ENCODE data around the gene RND1.
"Not testable (repeated sequence)": the region's sequence is repeated elsewhere in the genome, so short reads cannot be mapped to it uniquely, and the experiment has no call there.

The RND1 gene

DNA sequence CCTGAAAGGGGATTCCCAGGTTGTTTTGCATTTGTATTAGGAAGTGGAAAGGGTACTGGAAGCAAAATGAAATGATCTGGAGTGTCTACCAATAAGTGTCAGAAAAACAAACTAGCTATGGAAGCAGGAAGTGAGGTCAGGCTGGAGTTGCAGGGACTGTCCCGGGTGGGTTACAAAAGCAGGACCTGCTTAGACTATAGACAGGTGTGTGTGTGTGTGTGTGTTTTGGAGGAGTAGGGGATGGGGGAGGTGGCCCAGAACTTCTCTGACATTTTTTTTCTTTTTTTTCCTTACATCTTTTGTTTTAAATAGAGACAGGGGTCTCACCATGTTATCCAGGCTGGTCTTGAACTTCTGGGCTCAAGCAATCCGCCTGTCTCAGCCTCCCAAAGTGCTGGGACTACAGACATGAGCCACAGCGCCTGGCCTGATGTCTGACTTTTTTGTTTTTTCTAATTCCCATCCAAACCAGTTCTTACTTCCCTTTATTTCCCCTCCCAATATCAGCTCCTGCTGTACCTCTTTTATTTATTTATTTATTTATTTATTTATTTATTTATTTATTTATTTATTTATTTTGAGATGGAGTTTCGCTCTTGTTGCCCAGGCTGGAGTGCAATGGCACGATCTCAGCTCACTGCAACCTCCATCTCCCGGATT lies 512 bp upstream of the RND1 start:
- no peak for DNase-seq

DNA sequence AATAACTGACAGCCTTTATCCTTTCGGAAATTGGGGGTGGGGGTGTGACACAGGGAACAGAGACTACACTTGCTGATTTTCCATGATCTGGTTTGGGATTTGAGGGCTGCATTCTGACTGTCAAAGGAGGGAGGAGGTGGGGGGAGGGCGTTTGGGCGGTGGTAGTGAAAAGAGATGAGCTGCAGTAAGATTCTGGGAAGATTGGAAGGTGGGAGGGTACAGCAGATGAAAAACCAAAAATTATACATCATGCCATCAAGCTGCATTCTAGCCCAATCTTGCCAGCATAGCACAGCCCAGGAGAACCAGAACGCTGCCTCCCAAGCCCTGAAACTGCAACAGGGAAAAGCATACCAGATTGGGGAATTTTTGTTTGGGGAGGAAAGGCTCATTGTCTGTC lies 2.4 kb downstream of the RND1 start:
- no peak for DNase-seq

DNA sequence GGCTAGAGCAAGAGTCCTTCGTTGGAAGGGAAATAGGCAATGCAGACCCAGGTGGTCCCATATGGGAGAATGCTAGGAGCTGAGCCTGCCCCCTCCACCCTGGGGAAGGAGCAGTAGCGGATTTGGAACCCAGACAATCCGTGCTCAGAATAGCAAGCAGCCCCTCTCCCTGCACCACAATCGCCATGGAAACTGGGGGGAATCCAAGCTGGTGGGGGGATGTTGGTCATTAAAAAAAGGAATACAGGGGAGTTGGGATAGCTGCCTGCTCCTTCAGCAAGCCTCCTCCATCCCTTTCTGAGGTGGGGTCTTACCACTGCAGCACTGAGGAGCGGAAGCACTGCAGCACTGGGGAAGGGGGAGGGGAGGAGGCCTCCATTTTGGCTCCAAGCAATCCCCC lies 2.9 kb downstream of the RND1 start:
- DNase-seq, result no peak

DNA sequence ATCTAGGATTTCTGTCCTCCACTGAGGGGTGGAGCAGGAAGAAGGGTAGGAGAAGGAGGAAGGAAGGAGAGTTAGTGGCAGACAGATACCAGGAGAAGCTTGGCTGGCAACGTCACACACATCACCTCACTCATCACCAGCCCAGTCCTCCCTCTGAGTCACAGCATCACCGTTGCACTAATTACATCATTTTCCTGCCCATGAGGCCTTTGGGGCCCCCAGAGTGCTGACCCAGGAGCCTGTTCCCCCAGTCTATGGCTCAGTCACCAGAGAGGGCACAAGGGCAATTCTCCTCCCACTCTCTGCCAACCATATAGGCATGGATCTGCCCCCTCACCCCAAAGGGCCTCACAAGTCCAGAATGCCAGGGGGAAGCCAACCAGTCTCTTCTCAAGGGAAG lies 4.6 kb downstream of the RND1 start:
- no peak for DNase-seq

DNA sequence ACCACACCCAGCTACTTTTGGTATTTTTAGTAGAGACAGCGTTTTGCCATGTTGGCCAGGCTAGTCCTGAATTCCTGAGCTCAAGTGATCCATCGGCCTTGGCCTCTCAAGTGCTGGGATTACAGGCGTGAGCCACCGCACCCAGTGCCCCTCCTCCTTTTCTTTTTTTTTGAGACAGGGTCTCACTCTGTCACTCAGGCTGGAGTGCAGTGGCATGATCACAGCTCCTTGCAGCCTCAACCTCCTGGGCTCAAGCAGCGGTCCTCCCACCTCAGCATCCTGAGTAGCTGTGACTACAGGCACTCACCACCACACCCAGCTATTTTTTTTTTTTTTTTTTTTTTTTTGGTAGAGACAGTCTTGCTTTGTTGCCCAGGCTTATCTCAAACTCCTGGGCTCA lies 5.4 kb downstream of the RND1 start:
- DNase-seq, result not testable (repeated sequence)

DNA sequence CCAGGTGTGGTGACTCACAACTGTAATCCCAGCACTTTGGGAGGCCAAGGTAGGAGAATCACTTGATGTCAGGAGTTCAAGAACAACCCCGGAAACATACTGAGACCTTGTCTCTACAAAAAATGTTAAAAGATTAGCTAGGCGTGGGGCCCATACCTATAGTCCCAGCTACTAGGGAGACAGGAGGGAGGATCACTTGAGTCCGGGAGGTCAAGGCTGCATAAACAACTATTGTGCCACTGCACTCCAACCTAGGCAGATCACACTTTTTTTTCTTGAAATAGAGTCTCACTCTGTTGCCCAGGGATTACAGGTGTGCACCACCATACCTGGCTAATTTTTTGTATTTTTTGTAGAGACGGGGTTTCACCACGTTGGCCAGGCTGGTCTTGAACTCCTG lies 6.1 kb downstream of the RND1 start:
- no peak for DNase-seq

DNA sequence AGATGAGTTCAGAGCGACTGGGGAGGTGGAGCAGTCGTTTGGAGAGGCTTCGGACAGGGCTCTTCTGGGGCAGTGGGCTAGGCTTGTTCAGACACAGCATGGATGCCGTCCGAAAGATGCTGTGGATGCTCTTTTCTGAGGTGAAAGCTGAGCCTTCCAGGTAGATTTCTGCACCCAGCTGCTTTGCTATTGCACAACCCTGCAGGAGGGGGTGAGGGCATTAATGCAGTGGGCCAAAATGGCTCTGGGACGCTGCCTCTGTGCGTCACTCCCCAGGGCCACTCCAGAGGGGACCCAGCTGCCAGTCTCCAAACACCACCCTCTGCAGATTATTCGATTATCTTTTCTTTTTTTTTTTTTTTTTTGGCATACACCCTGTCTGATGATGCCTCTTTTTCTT lies 7.6 kb downstream of the RND1 start:
- no peak for DNase-seq

DNA sequence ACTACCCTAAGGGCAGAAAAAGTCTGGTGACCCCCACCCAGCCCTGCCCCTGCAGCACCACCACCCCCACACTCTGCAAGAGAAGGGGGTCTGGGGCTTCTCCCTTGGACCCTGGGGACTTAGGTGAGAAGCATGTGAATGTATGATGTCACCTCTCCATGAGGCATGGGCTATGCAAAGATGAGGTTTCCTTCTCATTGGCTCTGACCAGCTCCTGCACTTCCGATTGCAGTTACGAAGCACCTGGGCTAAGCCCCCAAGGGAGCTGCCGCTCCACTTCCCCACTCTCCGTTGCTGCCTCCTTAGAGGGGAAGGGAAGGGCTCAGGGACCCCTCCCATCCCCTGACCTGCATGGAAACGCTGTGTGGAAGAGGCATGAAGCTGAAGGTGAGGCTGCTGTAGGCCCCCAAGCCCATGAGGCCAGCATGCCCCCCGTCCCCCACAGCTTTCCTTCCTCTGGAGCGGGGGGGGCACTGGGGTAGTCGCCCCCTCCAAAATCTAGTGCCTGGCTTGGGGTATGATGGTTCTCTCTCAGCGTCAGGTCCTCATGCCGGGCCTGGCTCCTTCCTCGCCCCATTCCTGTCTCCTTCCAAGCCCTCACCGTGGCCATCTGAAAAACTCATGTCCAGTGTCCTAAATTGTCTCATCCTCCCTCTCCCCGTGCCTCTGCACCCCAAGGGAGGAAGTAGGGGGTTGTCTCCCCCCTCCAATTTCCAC lies 8.2 kb downstream of the RND1 start:
- no peak for DNase-seq

DNA sequence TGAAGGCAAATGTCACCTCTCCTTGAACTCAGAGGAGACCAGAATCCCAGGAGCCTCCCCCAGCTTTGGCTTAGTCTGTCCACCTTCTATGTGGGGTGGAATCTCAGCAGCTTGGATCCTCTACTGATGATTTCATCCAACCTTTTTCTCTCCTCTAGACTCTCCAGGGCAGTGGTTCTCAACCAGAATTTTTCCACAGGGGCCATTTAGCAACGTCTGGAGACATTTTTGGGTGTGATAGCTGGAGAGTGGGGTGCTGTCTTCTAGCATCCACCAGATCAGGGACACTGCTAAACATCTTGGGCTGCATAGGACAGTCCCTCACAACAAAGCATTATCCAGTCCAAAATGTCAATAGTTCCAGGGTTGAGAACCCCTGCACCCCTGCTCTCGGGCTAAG lies 9.3 kb downstream of the RND1 start:
- DNase-seq, result no peak

DNA sequence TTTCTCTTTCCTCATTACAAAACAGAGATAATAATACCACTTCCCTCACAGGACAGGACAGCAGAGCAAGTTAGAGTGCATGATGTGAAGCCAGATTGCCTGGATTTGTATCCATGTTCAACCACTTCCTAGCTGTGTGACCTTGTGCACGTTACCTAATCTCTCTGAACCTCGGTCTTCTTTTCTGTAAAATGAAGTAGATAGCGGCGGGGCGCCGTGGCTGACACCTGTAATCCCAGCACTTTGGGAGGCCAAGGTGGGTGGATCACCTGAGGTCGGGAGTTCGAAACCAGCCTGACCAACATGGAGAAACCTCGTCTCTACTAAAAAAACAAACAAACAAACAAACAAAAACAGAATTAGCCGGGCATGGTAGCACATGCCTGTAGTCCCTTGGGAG lies 10.7 kb downstream of the RND1 start:
- DNase-seq, result not testable (repeated sequence)

DNA sequence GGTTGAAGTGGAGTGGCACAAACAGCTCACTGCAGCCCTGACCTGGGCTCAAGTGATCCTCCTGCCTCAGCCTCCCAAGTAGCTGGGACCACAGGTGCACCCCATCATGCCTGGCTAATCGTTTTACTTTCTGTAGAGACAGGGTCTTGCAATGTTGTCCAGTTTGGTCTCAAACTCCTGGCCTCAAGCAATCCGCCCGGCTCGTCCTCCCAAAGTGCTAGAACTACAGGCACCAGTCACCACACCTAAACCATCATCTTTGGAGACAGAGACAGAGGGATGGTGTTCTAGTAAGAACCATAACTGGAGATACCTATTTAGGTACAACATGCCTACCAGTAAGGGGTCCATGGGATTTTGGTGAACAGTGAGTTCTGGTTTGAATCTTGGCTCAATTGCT lies 11.2 kb downstream of the RND1 start:
- DNase-seq, result no peak

DNA sequence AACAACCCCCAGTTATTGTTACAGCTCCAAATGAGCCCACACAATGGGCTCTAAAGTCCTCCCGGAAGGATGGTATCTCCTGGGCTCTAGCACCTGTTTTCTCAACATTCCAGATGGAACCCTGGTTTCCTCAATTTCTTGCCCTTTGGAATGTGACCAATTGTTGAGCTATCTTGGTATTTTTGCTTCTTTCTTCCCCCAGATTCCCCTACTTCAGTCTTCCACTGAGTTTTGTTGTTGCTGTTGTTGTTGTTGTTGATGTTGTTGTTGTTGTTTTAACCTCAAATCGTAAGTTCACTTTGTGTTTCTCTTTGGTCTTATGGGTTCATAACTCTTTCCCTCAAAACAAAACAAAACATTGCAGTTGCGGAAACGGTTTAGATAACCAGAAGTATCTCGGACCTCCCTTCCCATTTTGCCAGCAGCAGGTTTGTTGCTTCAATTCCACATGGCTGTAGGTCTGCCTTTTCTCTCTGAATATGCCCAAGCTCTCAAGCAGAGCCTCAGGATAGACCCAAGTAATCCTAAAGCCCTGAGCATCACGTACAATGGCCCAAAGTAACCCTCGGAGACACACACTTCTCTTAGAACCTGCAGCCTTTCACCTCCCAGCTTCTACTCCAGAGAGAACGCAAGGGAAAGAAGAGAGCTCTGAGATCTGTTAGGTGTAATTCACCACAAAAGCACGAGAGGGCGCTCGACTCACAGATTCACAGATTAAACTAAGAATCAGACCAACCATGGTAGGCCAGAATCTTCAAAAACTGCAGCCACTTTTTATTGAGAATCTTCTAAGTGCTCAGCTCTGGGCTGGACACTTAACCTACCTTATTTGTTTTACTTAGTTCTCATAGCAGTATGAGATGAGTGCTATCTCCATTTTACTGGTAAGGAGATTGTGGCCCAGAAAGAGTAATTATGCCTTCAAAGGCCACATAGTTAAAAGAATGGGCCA lies 12.7 kb downstream of the RND1 start:
- peak; percentile 91 for DNase-seq

DNA sequence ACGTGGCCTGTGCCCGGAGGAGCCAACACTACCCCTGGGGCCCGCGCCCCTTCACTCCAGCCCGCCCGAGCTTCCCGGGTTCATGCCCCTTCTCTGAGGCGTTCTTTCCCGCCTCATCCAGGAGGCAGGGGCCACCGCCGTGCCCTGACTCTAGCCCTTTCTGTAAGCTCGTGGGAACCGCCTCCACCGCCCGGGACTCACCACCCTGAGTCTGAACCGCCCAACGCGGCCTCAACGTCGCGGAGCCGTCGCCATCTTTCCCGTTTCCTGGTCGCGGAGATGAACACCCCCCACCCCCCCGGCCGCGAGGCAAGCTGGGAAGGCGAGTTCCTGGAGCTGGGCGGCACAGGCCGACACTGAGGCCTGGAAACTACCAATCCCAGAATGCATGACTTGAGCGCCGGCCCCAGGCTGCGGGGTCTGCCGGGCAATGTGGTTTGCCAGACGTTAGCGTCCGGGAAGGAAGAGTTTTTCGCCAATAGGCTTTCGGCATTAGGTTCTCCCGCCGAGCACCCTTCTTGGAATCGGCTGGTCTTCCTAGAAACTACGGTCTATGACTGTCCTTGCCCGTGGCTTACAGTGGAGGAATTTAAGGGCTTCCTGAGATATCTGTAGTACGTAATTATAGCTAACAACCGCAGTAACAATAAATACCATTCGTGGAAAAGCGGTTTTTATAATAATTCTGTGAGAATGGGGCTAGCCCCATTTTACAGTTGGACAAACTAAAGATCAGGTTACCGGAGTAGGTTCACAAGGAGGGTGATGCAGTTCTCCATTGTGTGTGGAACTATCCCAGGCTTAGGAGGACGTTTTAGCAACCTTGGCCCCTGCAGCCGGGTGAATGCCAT lies 13.6 kb downstream of the RND1 start, which contains the start of gene DDX23:
Gene DDX23, minus strand, starts transcription at position 281 of the 851 bp plus-strand sequence. CDS start 6,381 bp downstream, outside the sequence.
- peak; percentile 98 for DNase-seq

DNA sequence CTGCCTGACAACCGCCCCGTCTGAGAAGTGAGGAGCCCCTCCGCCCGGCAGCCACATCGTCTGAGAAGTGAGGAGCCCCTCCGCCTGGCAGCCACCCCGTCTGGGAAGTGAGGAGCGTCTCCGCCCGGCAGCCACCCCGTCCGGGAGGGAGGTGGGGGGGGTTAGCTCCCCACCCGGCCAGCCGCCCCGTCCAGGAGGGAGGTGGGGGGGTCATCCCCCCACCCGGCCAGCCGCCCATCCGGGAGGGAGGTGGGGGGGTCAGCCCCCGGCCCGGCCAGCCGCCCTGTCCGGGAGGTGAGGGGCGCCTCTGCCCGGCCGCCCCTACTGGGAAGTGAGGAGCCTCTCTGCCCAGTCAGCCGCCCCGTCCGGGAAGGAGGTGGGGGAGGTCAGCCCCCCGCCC lies 23.6 kb downstream of the RND1 start:
- not testable (repeated sequence) for DNase-seq

DNA sequence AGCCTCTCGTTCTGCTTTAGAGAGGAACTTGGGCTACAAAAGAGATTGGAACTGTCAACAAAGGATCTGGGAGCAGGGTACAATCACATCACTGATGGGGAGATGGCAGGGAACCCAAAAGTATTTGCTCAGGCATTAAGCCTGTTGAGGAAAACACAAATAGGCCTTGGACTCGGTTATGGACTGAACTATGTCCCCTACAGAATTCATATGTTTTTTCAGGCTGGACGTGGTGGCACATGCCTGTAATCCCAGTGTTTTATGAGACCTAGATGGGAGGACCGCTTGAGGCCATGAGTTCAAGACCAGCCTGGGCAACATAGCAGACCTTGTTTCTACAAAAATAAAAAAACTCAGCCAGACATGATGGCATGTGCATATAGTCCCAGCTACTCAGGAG lies 27.6 kb downstream of the RND1 start:
- no peak for DNase-seq

DNA sequence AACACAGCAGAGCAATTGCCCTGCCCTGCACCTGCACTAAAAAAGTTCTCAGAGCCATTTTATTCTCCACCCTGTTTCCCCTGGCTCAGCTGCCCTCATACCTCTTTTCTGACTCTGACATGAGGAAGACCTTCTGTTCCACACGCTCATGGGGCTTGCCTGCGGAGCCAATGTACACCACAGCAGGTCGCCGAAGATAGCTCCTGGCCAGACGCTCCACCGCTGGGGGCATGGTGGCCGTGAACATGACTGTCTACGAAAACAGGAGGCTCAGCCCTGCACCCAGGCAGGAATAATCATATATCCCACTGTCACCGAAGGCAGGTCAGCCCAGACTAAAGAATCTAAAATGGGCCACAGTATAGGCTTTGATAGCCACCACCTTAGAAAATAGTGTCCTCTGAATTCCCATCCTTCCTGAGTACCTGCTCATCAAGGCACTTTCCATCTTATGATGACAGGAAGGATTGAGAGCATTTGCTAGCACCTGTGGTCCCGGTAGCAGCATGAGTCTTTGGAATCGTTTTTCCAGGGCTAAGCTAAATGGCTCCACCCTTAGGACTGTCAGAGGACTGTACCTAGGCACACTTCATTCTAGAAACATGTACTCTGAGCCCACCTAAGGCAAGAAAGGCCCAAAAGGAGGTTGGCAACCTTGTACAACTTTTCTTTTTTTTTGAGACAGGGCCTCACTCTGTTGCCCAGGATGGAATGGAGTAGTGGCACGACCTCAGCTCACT lies 33.2 kb downstream of the RND1 start:
- DNase-seq, result no peak

DNA sequence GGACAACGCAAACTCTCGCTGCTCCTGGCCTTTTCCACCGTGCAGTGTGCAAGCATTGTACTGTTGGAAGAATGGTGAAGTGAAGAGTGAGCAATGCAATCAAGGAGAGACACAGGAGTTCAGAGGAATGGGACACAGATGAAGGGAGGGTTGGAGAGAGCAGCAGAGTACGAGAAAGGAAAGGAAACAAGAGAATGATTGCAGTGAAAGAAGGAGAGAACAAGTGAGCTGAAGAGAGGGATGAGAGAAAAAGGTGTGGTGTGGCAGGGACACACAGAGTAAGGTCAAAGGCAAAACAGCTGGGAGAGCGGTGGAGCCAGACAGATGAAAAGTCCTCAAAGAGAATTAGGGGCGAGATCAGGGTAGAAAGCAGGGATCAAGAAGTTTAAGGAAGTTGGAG lies 34.4 kb downstream of the RND1 start:
- no peak for DNase-seq

DNA sequence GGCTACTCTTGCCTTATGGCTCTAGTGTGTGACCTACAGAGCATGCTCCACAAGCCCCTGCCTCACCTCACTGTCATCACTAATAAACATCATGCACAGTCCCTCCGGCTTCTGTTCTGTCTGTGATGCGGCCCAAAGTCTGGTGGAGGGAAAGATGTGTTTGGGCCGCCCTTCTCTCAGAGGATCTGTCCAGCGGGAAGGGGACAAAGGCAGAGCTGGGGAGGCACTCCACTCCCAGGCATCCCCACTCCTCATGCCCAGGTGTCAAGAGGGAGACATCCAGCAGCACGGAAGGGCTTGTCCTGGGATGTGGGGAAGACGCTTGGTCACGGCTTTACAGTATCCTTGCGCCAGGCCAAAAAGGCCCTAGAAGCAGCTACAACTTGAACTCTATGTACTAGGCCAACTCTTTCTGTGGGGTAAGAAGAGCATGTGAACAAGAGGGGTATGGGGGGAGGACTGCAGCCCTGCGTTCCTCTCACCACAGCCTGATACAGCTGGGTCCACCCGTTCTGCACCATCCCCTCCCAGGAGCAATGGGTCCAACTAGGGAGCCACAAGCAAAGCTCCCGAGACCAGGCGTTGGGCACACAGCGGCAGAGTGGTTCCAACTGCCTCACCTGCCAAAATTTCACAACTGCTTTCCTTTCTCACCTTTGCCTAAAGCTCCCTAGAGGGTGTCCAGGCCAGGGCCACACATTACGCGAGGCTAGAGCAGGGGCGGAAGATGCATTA lies 36.7 kb downstream of the RND1 start:
- no peak for DNase-seq

DNA sequence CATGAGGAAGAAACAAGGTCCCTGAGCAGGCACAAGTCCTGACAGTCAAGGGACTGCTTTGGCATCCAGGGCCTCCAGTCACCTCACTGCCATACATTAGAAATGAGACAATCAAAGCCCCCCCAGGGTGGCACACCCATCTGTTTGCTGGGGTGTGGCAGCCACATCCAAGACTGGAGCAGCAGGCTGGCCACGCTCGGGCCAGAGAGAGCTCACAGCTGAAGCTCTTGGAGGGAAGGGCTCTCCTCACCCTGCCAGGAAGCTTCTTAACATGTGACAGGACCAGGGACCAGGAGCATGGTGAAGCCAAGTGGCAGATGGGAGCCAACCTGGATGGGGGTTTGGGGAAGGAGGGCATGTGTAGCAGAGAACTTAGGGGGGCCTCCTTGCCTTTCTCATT lies 37.4 kb downstream of the RND1 start:
- DNase-seq, result no peak

DNA sequence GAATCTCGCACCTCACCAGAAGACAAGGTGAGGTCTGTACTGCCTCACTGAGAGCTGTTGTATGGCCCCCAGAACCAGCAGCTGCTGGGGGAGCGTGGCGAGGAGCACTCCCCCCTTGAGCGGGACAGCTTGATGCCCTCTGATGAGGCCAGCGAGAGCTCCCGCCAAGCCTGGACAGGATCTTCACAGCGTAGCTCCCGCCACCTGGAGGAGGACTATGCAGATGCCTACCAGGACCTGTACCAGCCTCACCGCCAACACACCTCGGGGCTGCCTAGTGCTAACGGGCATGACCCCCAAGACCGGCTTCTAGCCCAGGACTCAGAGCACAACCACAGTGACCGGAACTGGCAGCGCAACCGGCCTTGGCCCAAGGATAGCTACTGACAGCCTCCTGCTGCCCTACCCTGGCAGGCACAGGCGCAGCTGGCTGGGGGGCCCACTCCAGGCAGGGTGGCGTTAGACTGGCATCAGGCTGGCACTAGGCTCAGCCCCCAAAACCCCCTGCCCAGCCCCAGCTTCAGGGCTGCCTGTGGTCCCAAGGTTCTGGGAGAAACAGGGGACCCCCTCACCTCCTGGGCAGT lies 38.1 kb downstream of the RND1 start:
- no peak for DNase-seq

DNA sequence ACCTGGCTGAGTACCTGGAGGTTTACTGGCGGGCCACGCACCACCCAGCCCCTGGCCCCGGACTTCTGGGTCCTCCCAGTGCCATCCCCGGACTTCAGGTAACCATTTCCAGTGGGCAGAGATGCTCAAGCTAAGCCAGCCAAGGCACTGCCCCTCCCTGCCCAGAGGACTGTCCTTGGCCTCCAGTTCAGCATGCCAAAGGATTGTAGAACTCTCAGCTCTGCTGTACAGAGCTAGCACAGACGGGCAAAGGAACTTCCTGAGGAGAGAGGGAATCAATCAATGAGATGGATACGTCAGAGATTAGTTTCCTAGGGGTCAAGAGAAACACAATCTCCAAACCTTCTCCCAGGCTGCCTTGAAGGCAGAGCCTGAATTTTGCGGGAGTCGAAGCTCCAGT lies 38.6 kb downstream of the RND1 start:
- no peak for DNase-seq
